ENCODE measurements around the gene ARHGAP27. TPM values are rescaled to one million over a fixed set of nuclear protein-coding genes. Genes with fewer than 3 reads are reported as not detected.

Gene ARHGAP27
- 10 to 100 TPM; 10.1 to 30.3 (median 18.9) TPM for total RNA-seq

- no peak for TF ChIP-seq CTCF (IDR thresholded peaks at IDR 0.05; ENCODE audit: low read depth)
Measured at GRCh38 chr17:45432405-45433158, at the start of gene ARHGAP27. Gene ARHGAP27 (minus strand): TSS chr17:45432870. CDS start chr17:45430279, 2,591 bp downstream.

GRCh38 chr17:45451131-45451530 is 18.5 kb upstream of the ARHGAP27 start:
- TF ChIP-seq CTCF (IDR thresholded peaks at IDR 0.05; ENCODE audit: low read depth): no peak

GRCh38 chr17:45441526-45442310 is 9.0 kb upstream of the ARHGAP27 start:
- no peak for TF ChIP-seq CTCF (IDR thresholded peaks at IDR 0.05; ENCODE audit: low read depth)

- TF ChIP-seq CTCF (IDR thresholded peaks at IDR 0.05; ENCODE audit: low read depth): no peak
Measured at GRCh38 chr17:45440161-45440778, 7.6 kb upstream of the ARHGAP27 start.

GRCh38 chr17:45438931-45439610 is 6.4 kb upstream of the ARHGAP27 start:
- no peak for TF ChIP-seq CTCF (IDR thresholded peaks at IDR 0.05; ENCODE audit: low read depth)

GRCh38 chr17:45437465-45438283 is 5.0 kb upstream of the ARHGAP27 start:
- TF ChIP-seq CTCF (IDR thresholded peaks at IDR 0.05; ENCODE audit: low read depth): no peak
